ENCODE measurements around the gene FAM222B. TPM values are rescaled to one million over a fixed set of nuclear protein-coding genes. Genes with fewer than 3 reads are reported as not detected.

Gene FAM222B
- total RNA-seq, 5 donors from 2014 or later (not counting 1 experiment from before 2014, with no cell fraction given) = 17.6 to 23.4 (median 23.3) TPM

GRCh38 chr17:28863953-28864352 is 21.4 kb upstream of the FAM222B start:
- Histone ChIP-seq H3K4me1 (ENCODE audit: control insufficient read depth in 1 of 2, extremely low read depth in 1 of 2, insufficient read depth in 2 of 2, low read length in 2 of 2) (no peaks in the 10 kb centered on the region), H3K27me3 (replicated peaks in 1 of 2; ENCODE audit: control insufficient read depth in 2 of 2, extremely low read depth in 1 of 2, insufficient read depth in 2 of 2, low read length in 1 of 2) (no peaks in the 10 kb centered on the region), H3K27ac (ENCODE audit: low read length) (no peak overlapping the region), H3K9me3 (no peaks in the 10 kb centered on the region), H3K4me3 (ENCODE audit: control insufficient read depth in 1 of 2, extremely low read depth in 1 of 2, low read length in 1 of 2) (no peak overlapping the region), H3K36me3 (ENCODE audit: control insufficient read depth in 2 of 2, extremely low read depth in 1 of 2, insufficient read depth in 1 of 2, low read length in 1 of 2) (peaks cover 13 to 24% of the 10 kb centered on the region in 2 donors)
- ChIA-PET POLR2A (no interaction called here), CTCF (interaction anchor here in 1 of 2 donors (0.7 kb wide), 1 partner anchor 37 kb away, joined by 3 read pairs; no protein-coding TSS in a partner anchor)
- H3K36me3 Mint-ChIP-seq = peaks cover 9% of the 10 kb centered on the region
- no peaks in the 10 kb centered on the region for H3K9me3 Mint-ChIP-seq
- H3K27me3 Mint-ChIP-seq = no peaks in the 10 kb centered on the region
- peaks cover 0 to 3% (median 0%) of the 10 kb centered on the region in 3 donors for H3K4me1 Mint-ChIP-seq
- no CpG with 5 or more reads among the region's 1 CpG for WGBS (ENCODE audit: insufficient coverage)
- no peak overlapping the region for H3K4me3 Mint-ChIP-seq
- H3K27ac Mint-ChIP-seq = no peak overlapping the region
- DNase-seq = no peak
- ATAC-seq (replicated peaks in 1 of 4) = no peak

DNA sequence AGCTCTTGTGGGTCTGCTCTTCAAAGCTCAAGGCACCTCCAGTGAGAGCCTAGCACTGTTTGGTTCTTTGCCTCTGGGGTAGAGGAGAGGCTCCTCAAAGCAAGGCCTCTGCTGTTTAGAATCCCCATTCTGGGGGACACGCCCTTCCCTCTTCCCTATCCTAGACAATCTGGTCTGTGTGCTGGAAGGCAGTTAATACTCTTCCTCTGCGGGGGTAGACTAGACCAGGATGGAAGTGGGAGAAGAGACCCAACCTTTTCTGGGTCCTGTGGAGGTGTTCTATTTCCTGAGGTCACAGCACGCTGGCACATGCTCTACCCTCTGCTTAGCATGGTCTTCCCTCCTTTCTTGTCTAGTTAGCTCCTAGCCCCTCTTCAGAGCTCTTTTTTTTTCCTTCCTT is 20.0 kb upstream of the FAM222B start:
- no peaks in the 10 kb centered on the region for H3K27me3 ChIP-seq (replicated peaks in 1 of 2; ENCODE audit: control insufficient read depth in 2 of 2, extremely low read depth in 1 of 2, insufficient read depth in 2 of 2, low read length in 1 of 2)
- no peak overlapping the region for H3K4me3 ChIP-seq (ENCODE audit: control insufficient read depth in 1 of 2, extremely low read depth in 1 of 2, low read length in 1 of 2)
- no peaks in the 10 kb centered on the region for H3K9me3 ChIP-seq
- peaks cover 0 to 3% (median 0%) of the 10 kb centered on the region in 3 donors for H3K4me1 Mint-ChIP-seq
- peaks cover 21 to 38% of the 10 kb centered on the region in 2 donors for H3K36me3 ChIP-seq (ENCODE audit: control insufficient read depth in 2 of 2, extremely low read depth in 1 of 2, insufficient read depth in 1 of 2, low read length in 1 of 2)
- H3K4me1 ChIP-seq (ENCODE audit: control insufficient read depth in 1 of 2, extremely low read depth in 1 of 2, insufficient read depth in 2 of 2, low read length in 2 of 2) = no peaks in the 10 kb centered on the region
- ATAC-seq (replicated peaks in 1 of 4) = no peak
- ChIA-PET POLR2A (interaction anchor here (0.6 kb wide), 2 partner anchors 143 kb away, joined by 3 to 4 read pairs; partner anchors contain the start of gene RPL23A (in 1 of the 2)), CTCF (no interaction called here)
- no CpG with 5 or more reads among the region's 3 CpGs for WGBS (ENCODE audit: insufficient coverage)
- no peak overlapping the region for H3K27ac Mint-ChIP-seq
- no peak overlapping the region for H3K4me3 Mint-ChIP-seq
- H3K9me3 Mint-ChIP-seq = no peaks in the 10 kb centered on the region
- DNase-seq = no peak
- no peak overlapping the region for H3K27ac ChIP-seq (ENCODE audit: low read length)
- H3K36me3 Mint-ChIP-seq = peaks cover 20% of the 10 kb centered on the region
- H3K27me3 Mint-ChIP-seq = no peaks in the 10 kb centered on the region

GRCh38 chr17:28861393-28862203 is 19.0 kb upstream of the FAM222B start:
- no peak overlapping the region for H3K4me3 ChIP-seq (ENCODE audit: control insufficient read depth in 1 of 2, extremely low read depth in 1 of 2, low read length in 1 of 2)
- DNase-seq (no peak), ATAC-seq (replicated peaks in 1 of 4) (no peak)
- Mint-ChIP-seq H3K4me3 (no peak overlapping the region), H3K27me3 (no peaks in the 10 kb centered on the region), H3K9me3 (no peaks in the 10 kb centered on the region), H3K36me3 (peaks cover 24% of the 10 kb centered on the region), H3K27ac (no peak overlapping the region), H3K4me1 (peaks cover 0 to 3% (median 0%) of the 10 kb centered on the region in 3 donors)
- CTCF ChIA-PET = interaction anchor here (0.6 kb wide), 3 partner anchors 44 to 105 kb away, joined by 3 to 5 read pairs (median 3); no protein-coding TSS in a partner anchor
- H3K4me1 ChIP-seq (ENCODE audit: control insufficient read depth in 1 of 2, extremely low read depth in 1 of 2, insufficient read depth in 2 of 2, low read length in 2 of 2) = no peaks in the 10 kb centered on the region
- no peaks in the 10 kb centered on the region for H3K27me3 ChIP-seq (replicated peaks in 1 of 2; ENCODE audit: control insufficient read depth in 2 of 2, extremely low read depth in 1 of 2, insufficient read depth in 2 of 2, low read length in 1 of 2)
- POLR2A ChIA-PET = no interaction called here
- peaks cover 21 to 38% of the 10 kb centered on the region in 2 donors for H3K36me3 ChIP-seq (ENCODE audit: control insufficient read depth in 2 of 2, extremely low read depth in 1 of 2, insufficient read depth in 1 of 2, low read length in 1 of 2)
- H3K27ac ChIP-seq (ENCODE audit: low read length) = no peak overlapping the region
- 84% methylated on average over 3 of the region's 8 CpGs for WGBS (ENCODE audit: insufficient coverage)
- no peaks in the 10 kb centered on the region for H3K9me3 ChIP-seq

DNA sequence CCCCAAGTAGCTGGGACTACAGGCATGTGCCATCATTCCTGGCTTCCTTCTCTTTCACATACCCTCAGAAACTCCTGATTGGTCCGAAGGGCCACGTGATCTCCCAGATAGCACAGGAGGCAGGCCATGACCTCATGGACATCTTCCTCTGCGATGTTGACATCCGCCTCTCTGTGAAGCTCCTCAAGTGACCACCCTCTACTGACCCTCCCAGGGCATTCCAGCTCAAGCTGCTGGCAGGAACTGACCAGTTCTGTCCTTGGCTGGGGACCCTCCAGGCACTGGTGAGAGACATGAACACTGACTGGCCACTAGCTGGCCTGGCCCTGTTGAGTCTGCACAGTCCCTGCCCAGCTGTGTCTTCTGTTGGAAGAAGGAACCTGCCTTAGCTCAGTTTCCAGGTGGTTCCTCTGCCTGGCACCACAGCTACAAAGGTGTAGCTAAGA is 17.8 kb upstream of the FAM222B start:
- 100% methylated on average over 3 of the region's 4 CpGs for WGBS (ENCODE audit: insufficient coverage)
- no peak overlapping the region for H3K27ac ChIP-seq (ENCODE audit: low read length)
- ChIA-PET POLR2A (no interaction called here), CTCF (no interaction called here)
- H3K9me3 ChIP-seq = no peaks in the 10 kb centered on the region
- H3K9me3 Mint-ChIP-seq = no peaks in the 10 kb centered on the region
- H3K36me3 ChIP-seq (ENCODE audit: control insufficient read depth in 2 of 2, extremely low read depth in 1 of 2, insufficient read depth in 1 of 2, low read length in 1 of 2) = peaks cover 21 to 38% of the 10 kb centered on the region in 2 donors
- no peak overlapping the region for H3K4me3 Mint-ChIP-seq
- H3K4me1 ChIP-seq (ENCODE audit: control insufficient read depth in 1 of 2, extremely low read depth in 1 of 2, insufficient read depth in 2 of 2, low read length in 2 of 2) = peaks cover 3% of the 10 kb centered on the region in 2 experiments
- no peak overlapping the region for H3K27ac Mint-ChIP-seq
- no peaks in the 10 kb centered on the region for H3K27me3 Mint-ChIP-seq
- H3K27me3 ChIP-seq (replicated peaks in 1 of 2; ENCODE audit: control insufficient read depth in 2 of 2, extremely low read depth in 1 of 2, insufficient read depth in 2 of 2, low read length in 1 of 2) = no peaks in the 10 kb centered on the region
- no peak for ATAC-seq (replicated peaks in 1 of 4)
- H3K36me3 Mint-ChIP-seq = peaks cover 27% of the 10 kb centered on the region
- H3K4me1 Mint-ChIP-seq = peaks cover 2 to 5% (median 4%) of the 10 kb centered on the region in 3 donors
- DNase-seq = no peak
- H3K4me3 ChIP-seq (ENCODE audit: control insufficient read depth in 1 of 2, extremely low read depth in 1 of 2, low read length in 1 of 2) = no peak overlapping the region

DNA sequence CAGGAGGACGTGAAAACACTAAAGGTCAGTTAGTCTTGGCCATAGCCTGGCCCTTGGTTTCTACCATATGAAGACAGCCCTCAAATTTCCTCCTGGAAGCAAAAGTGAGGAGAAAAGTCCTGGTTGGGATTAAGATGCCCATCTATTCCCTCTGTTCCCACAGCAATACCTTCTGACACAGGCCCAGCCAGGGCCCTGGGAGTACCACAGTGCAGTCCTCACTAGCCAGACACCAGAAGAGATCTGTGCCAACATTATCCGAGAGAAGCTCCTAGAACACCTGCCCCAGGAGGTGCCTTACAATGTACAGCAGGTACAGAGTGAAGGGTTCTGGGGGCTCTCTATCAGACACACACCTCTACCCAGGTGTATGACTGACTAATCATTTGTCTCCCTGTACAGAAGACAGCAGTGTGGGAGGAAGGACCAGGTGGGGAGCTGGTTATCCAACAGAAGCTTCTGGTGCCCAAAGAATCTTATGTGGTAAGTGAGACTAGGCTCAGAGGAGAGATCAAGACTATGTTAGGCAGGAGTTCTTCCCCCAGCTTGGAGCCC is 16.3 kb upstream of the FAM222B start:
- Mint-ChIP-seq H3K4me3 (no peak overlapping the region), H3K4me1 (peaks cover 8 to 18% (median 16%) of the 10 kb centered on the region in 3 donors), H3K9me3 (no peaks in the 10 kb centered on the region), H3K27ac (peak overlapping the region in 1 of 2 donors; percentile 52), H3K27me3 (no peaks in the 10 kb centered on the region), H3K36me3 (peaks cover 27% of the 10 kb centered on the region)
- Histone ChIP-seq H3K27ac (ENCODE audit: low read length) (no peak overlapping the region), H3K27me3 (replicated peaks in 1 of 2; ENCODE audit: control insufficient read depth in 2 of 2, extremely low read depth in 1 of 2, insufficient read depth in 2 of 2, low read length in 1 of 2) (no peaks in the 10 kb centered on the region), H3K9me3 (no peaks in the 10 kb centered on the region), H3K4me3 (ENCODE audit: control insufficient read depth in 1 of 2, extremely low read depth in 1 of 2, low read length in 1 of 2) (no peak overlapping the region), H3K4me1 (ENCODE audit: control insufficient read depth in 1 of 2, extremely low read depth in 1 of 2, insufficient read depth in 2 of 2, low read length in 2 of 2) (peaks cover 7 to 14% of the 10 kb centered on the region in 2 experiments), H3K36me3 (ENCODE audit: control insufficient read depth in 2 of 2, extremely low read depth in 1 of 2, insufficient read depth in 1 of 2, low read length in 1 of 2) (peaks cover 21 to 38% of the 10 kb centered on the region in 2 donors)
- POLR2A ChIA-PET = interaction anchor here in 1 of 2 donors (0.6 kb wide), 1 partner anchor 33 kb away, joined by 3 read pairs; no protein-coding TSS in a partner anchor
- 0% methylated on average over 1 of the region's 2 CpGs for WGBS (ENCODE audit: insufficient coverage)
- ATAC-seq (replicated peaks in 1 of 4) = no peak
- DNase-seq = no peak
- CTCF ChIA-PET = no interaction called here

GRCh38 chr17:28857905-28858800 is 15.6 kb upstream of the FAM222B start:
- no peaks in the 10 kb centered on the region for H3K9me3 ChIP-seq
- POLR2A ChIA-PET = interaction anchor here in 1 of 2 donors (0.5 kb wide), 1 partner anchor 1537 kb away, joined by 11 read pairs; no protein-coding TSS in a partner anchor
- H3K9me3 Mint-ChIP-seq = no peaks in the 10 kb centered on the region
- no CpG with 5 or more reads among the region's 3 CpGs for WGBS (ENCODE audit: insufficient coverage)
- peaks cover 7 to 14% of the 10 kb centered on the region in 2 experiments for H3K4me1 ChIP-seq (ENCODE audit: control insufficient read depth in 1 of 2, extremely low read depth in 1 of 2, insufficient read depth in 2 of 2, low read length in 2 of 2)
- peaks cover 21 to 38% of the 10 kb centered on the region in 2 donors for H3K36me3 ChIP-seq (ENCODE audit: control insufficient read depth in 2 of 2, extremely low read depth in 1 of 2, insufficient read depth in 1 of 2, low read length in 1 of 2)
- no peak overlapping the region for H3K4me3 ChIP-seq (ENCODE audit: control insufficient read depth in 1 of 2, extremely low read depth in 1 of 2, low read length in 1 of 2)
- DNase-seq = no peak
- no peaks in the 10 kb centered on the region for H3K27me3 ChIP-seq (replicated peaks in 1 of 2; ENCODE audit: control insufficient read depth in 2 of 2, extremely low read depth in 1 of 2, insufficient read depth in 2 of 2, low read length in 1 of 2)
- H3K4me3 Mint-ChIP-seq = no peak overlapping the region
- peaks cover 8 to 21% (median 16%) of the 10 kb centered on the region in 3 donors for H3K4me1 Mint-ChIP-seq
- ATAC-seq (replicated peaks in 1 of 4) = no peak
- no peak overlapping the region for H3K27ac ChIP-seq (ENCODE audit: low read length)
- peaks cover 27% of the 10 kb centered on the region for H3K36me3 Mint-ChIP-seq
- CTCF ChIA-PET = interaction anchor here in 1 of 2 donors (0.5 kb wide), 1 partner anchor 1521 kb away, joined by 3 read pairs; the partner anchor contains the start of gene CPD
- no peaks in the 10 kb centered on the region for H3K27me3 Mint-ChIP-seq
- H3K27ac Mint-ChIP-seq = no peak overlapping the region

Measured in T-cell (primary cell).